Measurements from ENCODE around the gene TFF2.

The TFF2 gene

DNA sequence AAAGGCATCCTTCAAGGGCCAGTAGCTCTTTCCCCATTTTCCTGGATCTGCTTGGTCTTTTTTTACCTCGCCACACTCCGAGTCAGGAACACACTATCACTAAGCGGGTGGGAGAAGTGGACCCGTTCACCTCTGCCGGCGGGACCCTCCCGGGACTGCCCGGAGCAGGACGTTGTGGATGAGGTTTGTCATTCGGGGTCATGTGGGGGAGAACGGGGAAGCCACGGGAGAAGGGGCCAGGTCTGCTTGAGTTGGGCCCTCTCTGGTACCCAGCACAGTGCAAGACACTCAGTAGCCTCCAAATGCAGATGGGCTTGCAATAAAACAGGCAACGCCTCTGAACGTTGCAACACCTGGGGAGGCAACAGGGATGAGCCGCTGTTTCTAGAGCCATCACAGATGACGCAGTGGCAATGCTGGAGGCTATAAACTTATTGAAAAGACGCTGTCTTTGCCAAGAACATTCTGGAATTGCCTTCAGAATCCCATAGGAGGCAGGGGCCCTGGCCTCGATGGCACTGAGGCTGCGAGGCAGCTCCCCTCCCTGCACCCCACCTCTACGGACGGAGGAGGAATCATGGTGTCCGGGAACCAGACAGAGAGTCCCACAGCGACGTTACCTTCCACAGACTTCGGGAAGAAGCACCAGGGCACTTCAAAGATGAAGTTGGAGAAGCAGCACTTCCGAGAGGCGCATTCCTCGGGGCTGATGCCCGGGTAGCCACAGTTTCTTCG lies 3.8 kb downstream of the TFF2 start:
- no peak overlapping the region for H3K27ac ChIP-seq
- peak; percentile 65 for DNase-seq (ENCODE audit: low spot score)
- H3K4me3 ChIP-seq = no peak overlapping the region
- TF ChIP-seq, protein P1, sequence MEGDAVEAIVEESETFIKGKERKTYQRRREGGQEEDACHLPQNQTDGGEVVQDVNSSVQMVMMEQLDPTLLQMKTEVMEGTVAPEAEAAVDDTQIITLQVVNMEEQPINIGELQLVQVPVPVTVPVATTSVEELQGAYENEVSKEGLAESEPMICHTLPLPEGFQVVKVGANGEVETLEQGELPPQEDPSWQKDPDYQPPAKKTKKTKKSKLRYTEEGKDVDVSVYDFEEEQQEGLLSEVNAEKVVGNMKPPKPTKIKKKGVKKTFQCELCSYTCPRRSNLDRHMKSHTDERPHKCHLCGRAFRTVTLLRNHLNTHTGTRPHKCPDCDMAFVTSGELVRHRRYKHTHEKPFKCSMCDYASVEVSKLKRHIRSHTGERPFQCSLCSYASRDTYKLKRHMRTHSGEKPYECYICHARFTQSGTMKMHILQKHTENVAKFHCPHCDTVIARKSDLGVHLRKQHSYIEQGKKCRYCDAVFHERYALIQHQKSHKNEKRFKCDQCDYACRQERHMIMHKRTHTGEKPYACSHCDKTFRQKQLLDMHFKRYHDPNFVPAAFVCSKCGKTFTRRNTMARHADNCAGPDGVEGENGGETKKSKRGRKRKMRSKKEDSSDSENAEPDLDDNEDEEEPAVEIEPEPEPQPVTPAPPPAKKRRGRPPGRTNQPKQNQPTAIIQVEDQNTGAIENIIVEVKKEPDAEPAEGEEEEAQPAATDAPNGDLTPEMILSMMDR (IDR thresholded peaks at IDR 0.05) = no peak

DNA sequence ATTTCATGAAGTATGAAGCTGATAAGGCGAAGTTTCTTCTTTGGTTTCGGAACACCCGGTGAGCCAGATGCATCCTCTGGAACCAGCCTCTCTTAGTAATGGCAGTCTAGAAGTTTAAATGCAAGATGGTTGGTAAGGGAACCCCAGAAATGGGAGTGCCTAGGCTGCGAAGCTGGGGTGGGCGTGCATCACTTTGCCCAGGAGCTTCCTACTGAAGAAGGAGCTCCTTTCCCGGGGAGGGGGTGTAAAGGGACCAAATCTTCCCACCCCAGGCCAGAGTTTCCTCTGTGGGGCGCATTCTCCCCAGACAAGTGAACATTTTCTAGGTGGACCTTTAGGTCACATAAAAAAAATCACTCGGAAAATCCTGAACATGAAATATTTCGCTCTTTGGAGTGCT lies 4.4 kb downstream of the TFF2 start:
- Histone ChIP-seq H3K4me3 (no peak overlapping the region), H3K27ac (no peak overlapping the region)
- DNase-seq (ENCODE audit: low spot score) = peak; percentile 22
- TF ChIP-seq, protein P1 (IDR thresholded peaks at IDR 0.05) = no peak

DNA sequence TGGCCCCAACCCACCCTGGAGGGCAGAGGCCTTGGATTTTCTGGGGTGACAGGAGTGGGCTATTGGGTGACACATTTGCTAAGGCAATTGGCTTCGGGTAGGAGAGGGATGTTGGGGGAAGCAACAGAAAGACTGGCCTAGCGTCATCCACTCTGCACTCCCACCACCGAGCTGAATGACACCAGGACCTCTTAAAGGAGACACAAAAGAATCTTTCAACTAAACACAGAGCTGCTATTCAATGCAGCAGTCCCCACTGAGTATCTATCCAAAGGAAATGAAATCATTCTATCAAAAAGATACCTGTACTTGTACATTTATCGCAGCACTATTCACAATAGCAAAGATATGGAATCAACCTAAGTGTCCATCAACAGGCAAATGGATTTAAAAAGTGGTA lies 6.2 kb downstream of the TFF2 start:
- no peak overlapping the region for H3K4me3 ChIP-seq
- TF ChIP-seq, protein P1 (IDR thresholded peaks at IDR 0.05) = no peak
- no peak for DNase-seq (ENCODE audit: low spot score)

DNA sequence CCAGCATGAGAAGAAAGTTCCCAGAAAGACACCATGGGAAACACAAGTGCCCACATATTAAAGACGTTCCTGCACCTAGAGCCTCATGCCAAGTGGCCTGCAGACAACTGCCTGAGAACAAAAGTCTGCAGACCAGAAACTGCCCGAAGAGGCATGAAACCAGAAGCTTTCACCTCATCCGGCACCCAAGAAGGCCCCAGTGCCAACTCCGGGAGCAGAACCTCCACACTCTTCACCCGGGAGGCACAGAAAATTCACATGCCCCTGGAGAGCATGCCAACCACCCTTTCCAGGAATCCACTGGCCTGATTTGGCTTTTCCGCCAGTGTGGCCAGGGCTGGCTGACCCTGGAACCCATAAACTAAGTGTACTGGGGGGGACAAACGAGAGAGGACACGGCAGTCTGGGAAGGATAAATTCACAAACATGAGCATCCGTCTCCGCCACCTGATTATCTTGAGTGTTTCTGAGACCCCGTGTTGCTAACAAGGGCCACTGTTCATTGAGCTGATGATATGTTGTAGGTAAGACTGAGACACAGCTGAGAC lies 6.8 kb downstream of the TFF2 start:
- Histone ChIP-seq H3K27ac (no peak overlapping the region), H3K4me3 (no peak overlapping the region)
- peak; percentile 53 for DNase-seq (ENCODE audit: low spot score)
- TF ChIP-seq, protein P1 (IDR thresholded peaks at IDR 0.05) = no peak

More for the DNA sequence above, 6.2 kb downstream of the TFF2 start:
- no peak overlapping the region for H3K27ac ChIP-seq

DNA sequence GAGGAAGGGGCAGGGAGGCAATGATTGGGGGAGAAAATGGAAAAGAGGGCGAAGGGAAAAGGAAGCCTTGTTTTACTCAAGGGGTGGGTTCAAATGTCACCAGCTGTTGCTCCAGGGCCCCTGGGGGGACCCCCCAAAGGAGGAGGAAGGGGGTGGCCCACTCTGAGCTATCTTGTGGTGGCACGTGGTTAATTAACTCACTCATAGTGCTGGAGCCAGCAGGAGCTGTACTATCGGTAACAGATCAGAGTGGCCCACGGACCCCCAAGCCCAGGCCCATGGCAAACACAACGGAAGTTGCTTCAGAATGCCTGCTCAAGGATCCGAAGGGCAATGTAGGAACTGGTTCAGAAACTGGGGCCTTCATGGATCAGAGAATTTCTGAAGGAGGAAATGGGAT lies 7.2 kb downstream of the TFF2 start:
- no peak overlapping the region for H3K4me3 ChIP-seq

DNA sequence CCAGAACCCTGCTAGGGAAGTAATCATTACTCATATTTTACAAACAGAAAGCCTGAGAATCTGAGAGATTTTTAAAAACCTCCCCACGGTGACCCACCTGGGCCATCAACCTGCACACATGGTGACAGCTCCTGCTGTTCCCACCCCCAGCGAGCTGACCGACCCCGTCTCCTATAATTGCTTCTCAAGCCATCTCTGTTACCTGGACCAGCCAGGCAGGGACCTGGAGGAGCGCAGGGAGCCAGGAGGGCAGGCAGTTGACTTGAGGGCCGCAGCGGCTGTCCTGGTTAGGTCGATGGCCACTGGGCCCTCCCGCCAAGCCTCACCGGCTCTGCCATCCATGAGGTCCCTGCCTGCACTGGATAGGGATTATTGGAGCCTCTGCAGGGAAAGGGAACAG lies 7.7 kb downstream of the TFF2 start:
- Histone ChIP-seq H3K27ac (no peak overlapping the region), H3K4me3 (no peak overlapping the region)
- TF ChIP-seq, protein P1 (IDR thresholded peaks at IDR 0.05) = no peak
- peak; percentile 40 for DNase-seq (ENCODE audit: low spot score)

More for the DNA sequence above, 7.2 kb downstream of the TFF2 start:
- peak; percentile 17 for DNase-seq (ENCODE audit: low spot score)
- H3K27ac ChIP-seq = no peak overlapping the region
- TF ChIP-seq, protein P1 (IDR thresholded peaks at IDR 0.05) = no peak

Data from coronary artery (tissue), 2 donors.